SK-N-SH (cell line): ENCODE data around the gene SELENOM. TPM values are rescaled to one million over a fixed set of nuclear protein-coding genes. Genes with fewer than 3 reads are reported as not detected.

Experiments used
- CTCF ChIA-PET: fragments of 300-600, 350-600 bp; formaldehyde crosslinking; extraction: SDS; loops from one replicate; lab custom pipeline; 2021; lab: Yijun Ruan, JAX
- POLR2A ChIA-PET: fragments of 350-600 bp; sonication (Branson Sonifier 250); formaldehyde crosslinking; extraction: SDS; loops from one replicate; lab custom pipeline; 2020; ENCODE audit warnings: antibody characterized with exemption, inconsistent platforms; lab: Yijun Ruan, JAX
- DNase-seq: peaks from one replicate; pipeline ENCODE4 v3.0.0; 2012
- H2AFZ ChIP-seq: fragments of 200-600 bp; sonication (generic); 2 replicates; pipeline ENCODE4 v1.8.1; 2016; ENCODE audit warnings: antibody characterized with exemption, mild to moderate bottlenecking, low read depth
- H3F3A ChIP-seq: fragments of 200-600 bp; sonication (generic); replicated peaks from 2 replicates; pipeline ENCODE3; 2016; ENCODE audit warnings: antibody characterized with exemption, mild to moderate bottlenecking; ENCODE audit not compliant: insufficient read depth
- H3K27ac ChIP-seq, 2 experiments: fragments of 200-500 bp in 1 of 2; fragments of 200-600 bp in 1 of 2; sonication (Bioruptor generic) in 1 of 2; sonication (generic), shearing (Covaris generic) in 1 of 2; 2 replicates each; pipeline versions ENCODE4 v1.5.1 to v1.6.1; 2014 to 2016; ENCODE audit warnings: low read depth in 2 of 2, inconsistent platforms in 1 of 2, low read length in 1 of 2, mild to moderate bottlenecking in 1 of 2, mixed read lengths in 1 of 2
- H3K27me3 ChIP-seq: fragments of 200-600 bp; sonication (generic), shearing (Covaris generic); 2 replicates; pipeline ENCODE4 v1.6.1; 2016; ENCODE audit warnings: mixed run types; ENCODE audit not compliant: insufficient read depth
- H3K36me3 ChIP-seq, 2 experiments: fragments of 200-500 bp in 1 of 2; fragments of 200-600 bp in 1 of 2; sonication (Bioruptor generic) in 1 of 2; sonication (generic) in 1 of 2; replicated peaks in 1 of 2; 2 replicates each; pipeline versions ENCODE3 to v1.5.1; 2014 to 2016; ENCODE audit warnings: low read length in 1 of 2, mild to moderate bottlenecking in 1 of 2; ENCODE audit not compliant: insufficient read depth in 2 of 2, control insufficient read depth in 1 of 2
- H3K4me1 ChIP-seq, 2 experiments: fragments of 200-500 bp in 1 of 2; fragments of 200-600 bp in 1 of 2; sonication (Bioruptor generic) in 1 of 2; sonication (generic), shearing (Covaris generic) in 1 of 2; 2 replicates each; pipeline versions ENCODE4 v1.5.1 to v1.6.1; 2014 to 2016; ENCODE audit warnings: low read depth in 1 of 2, low read length in 1 of 2, mixed run types in 1 of 2; ENCODE audit not compliant: insufficient read depth in 2 of 2, control insufficient read depth in 1 of 2
- H3K4me2 ChIP-seq: fragments of 200-600 bp; sonication (generic), shearing (Covaris generic); 2 replicates; pipeline ENCODE4 v1.6.1; 2017; ENCODE audit warnings: mixed run types
- H3K4me3 ChIP-seq, 2 experiments: fragments of 200-500 bp in 1 of 2; fragments of 200-600 bp in 1 of 2; sonication (Bioruptor generic) in 1 of 2; sonication (generic), shearing (Covaris generic) in 1 of 2; 2 replicates each; pipeline versions ENCODE4 v1.5.1 to v1.8.1; 2014 to 2016; ENCODE audit warnings: low read depth in 2 of 2, inconsistent platforms in 1 of 2, low read length in 1 of 2, mild to moderate bottlenecking in 1 of 2, mixed read lengths in 1 of 2, moderate library complexity in 1 of 2
- H3K79me2 ChIP-seq: fragments of 200-600 bp; sonication (generic); 2 replicates; pipeline ENCODE4 v1.8.1; 2017; ENCODE audit warnings: mild to moderate bottlenecking; ENCODE audit not compliant: insufficient read depth
- H3K9ac ChIP-seq: fragments of 200-600 bp; sonication (generic); 2 replicates; pipeline ENCODE4 v1.6.1; 2017; ENCODE audit warnings: mixed run types
- H3K9me2 ChIP-seq: fragments of 200-600 bp; sonication (generic); 2 replicates; pipeline ENCODE4 v1.6.1; 2017; ENCODE audit warnings: mixed run types
- H3K9me3 ChIP-seq: fragments of 200-600 bp; sonication (generic); 2 replicates; pipeline ENCODE4 v1.6.1; 2017; ENCODE audit warnings: mixed run types, mild to moderate bottlenecking, moderate library complexity
- H4K20me1 ChIP-seq: fragments of 200-600 bp; sonication (generic); 2 replicates; pipeline ENCODE4 v1.6.1; 2017; ENCODE audit warnings: mild to moderate bottlenecking, mixed run types; ENCODE audit not compliant: insufficient read depth
- EZH2phosphoT487 ChIP-seq: fragments of 200-600 bp; sonication (generic); IDR thresholded peaks from 2 replicates; pipeline ENCODE4 v1.6.1; 2017; ENCODE audit warnings: low read depth, mixed run types, mild to moderate bottlenecking, antibody characterized with exemption, moderate library complexity, borderline replicate concordance
- MEF2A ChIP-seq: IDR thresholded peaks from 2 replicates; pipeline ENCODE4 v1.4.0; 2012; ENCODE audit warnings: low read depth, borderline replicate concordance
- MXI1 ChIP-seq: IDR thresholded peaks from 2 replicates; pipeline ENCODE4 v1.6.1; 2012; ENCODE audit warnings: mild to moderate bottlenecking, low read depth, low read length, improper control_type of control experiment
- NFIC ChIP-seq: IDR thresholded peaks from 2 replicates; pipeline ENCODE4 v1.4.0; 2012; ENCODE audit warnings: borderline replicate concordance
- RXRA ChIP-seq: IDR thresholded peaks from 2 replicates; pipeline ENCODE4 v1.4.0; 2012; ENCODE audit warnings: low read depth, mild to moderate bottlenecking, borderline replicate concordance
- WGBS: methylation state at CpG from one replicate; pipeline ENCODE4 v1.1.6; 2017; ENCODE audit warnings: low lambda C conversion rate; 5-methylcytosine and 5-hydroxymethylcytosine counted together
- polyA plus RNA-seq, 3 experiments: library from polyadenylated mRNA; depleted of rRNA; stranded (reverse); fragments of >200 nt; gene quantifications; 2 replicates each; pipeline ENCODE4 v1.2.3, GENCODE V29; 2012
- TF ChIP-seq, protein P1 (sequence below): fragments of 200-600 bp; sonication (generic); IDR thresholded peaks from 2 replicates; pipeline ENCODE4 v1.6.1; 2017; ENCODE audit warnings: antibody characterized with exemption, mild to moderate bottlenecking, moderate library complexity
- TF ChIP-seq, protein P2 (sequence below): IDR thresholded peaks from 2 replicates; pipeline ENCODE4 v1.4.0; 2012; ENCODE audit warnings: low read depth, borderline replicate concordance
- TF ChIP-seq, protein P3 (sequence below): fragments of 150-350 bp; IDR thresholded peaks from 2 replicates; pipeline ENCODE4 v1.6.1; 2016; ENCODE audit warnings: mild to moderate bottlenecking, low read depth, low read length
- TF ChIP-seq, protein P4 (sequence below): IDR thresholded peaks from 2 replicates; pipeline ENCODE4; 2012

The SELENOM gene
- polyA plus RNA-seq, 1 of the 3 experiments (the other 2 are of a cell fraction): 117 TPM

DNA sequence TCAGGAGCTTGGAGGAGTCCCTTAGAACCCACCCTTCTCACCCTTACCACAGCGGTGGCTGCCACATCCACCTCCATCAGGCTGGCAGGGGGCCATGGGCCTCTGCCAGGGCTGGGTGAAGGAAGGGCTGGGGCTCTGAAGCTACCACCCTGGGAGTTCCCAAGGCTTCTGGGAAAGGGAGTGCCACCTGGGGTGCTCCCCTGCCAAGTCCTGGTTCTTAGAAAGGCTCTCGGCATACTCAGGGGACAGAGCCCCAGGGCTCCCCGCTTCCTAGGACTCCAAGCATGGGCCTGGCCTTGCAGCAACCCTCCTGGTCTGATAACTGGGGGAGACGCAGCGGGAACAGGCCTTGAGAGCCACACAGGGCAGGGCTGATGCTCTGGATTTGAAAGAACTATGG lies 33.4 kb upstream of the SELENOM start (continued):
- TF ChIP-seq, protein P1, sequence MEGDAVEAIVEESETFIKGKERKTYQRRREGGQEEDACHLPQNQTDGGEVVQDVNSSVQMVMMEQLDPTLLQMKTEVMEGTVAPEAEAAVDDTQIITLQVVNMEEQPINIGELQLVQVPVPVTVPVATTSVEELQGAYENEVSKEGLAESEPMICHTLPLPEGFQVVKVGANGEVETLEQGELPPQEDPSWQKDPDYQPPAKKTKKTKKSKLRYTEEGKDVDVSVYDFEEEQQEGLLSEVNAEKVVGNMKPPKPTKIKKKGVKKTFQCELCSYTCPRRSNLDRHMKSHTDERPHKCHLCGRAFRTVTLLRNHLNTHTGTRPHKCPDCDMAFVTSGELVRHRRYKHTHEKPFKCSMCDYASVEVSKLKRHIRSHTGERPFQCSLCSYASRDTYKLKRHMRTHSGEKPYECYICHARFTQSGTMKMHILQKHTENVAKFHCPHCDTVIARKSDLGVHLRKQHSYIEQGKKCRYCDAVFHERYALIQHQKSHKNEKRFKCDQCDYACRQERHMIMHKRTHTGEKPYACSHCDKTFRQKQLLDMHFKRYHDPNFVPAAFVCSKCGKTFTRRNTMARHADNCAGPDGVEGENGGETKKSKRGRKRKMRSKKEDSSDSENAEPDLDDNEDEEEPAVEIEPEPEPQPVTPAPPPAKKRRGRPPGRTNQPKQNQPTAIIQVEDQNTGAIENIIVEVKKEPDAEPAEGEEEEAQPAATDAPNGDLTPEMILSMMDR: no peak
- TF ChIP-seq MEF2A (no peak), MXI1 (no peak), NFIC (no peak), RXRA (no peak), EZH2phosphoT487 (no peak)
- TF ChIP-seq, protein P2, sequence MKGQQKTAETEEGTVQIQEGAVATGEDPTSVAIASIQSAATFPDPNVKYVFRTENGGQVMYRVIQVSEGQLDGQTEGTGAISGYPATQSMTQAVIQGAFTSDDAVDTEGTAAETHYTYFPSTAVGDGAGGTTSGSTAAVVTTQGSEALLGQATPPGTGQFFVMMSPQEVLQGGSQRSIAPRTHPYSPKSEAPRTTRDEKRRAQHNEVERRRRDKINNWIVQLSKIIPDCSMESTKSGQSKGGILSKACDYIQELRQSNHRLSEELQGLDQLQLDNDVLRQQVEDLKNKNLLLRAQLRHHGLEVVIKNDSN: no peak

DNA sequence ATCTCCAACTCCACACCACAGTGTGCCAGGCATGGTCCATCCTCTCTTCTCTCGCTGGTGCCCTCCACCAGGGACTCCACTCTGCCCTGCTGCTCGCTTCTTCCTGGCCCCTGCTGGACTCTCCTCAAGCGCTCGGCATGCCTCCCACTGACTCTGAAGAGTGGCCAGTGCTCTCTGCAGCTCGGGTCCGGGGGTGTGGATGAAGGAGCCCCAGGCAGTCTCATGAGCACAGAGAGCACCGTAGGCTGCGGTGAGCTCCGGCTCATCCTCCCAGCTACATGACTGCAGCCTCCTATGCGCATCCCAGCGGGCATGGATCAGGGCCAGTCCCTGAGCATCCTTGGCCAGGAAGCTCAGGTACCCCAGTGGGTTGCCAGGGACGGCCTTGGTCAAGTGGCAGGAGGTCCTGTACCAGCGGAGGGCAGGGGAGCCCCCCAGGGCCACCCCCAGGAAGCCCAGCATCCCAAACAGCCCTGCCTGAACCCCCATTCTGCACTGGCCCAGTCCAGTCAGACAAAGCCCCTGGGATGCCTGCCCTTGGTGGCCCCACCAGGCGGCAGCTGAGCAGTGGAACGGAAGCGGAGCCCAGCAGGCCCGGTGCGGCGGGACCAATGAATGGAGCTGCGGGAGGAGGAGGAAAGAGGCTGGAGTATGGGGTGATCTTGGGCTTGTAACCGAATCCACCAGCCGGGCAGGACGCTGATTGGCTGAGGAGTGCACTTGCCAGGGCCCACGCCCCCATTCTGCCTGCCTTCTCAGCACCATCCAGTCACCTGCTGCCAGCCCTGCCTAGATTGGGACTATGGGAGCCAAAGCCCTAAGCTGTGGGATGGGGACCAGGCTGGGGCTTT lies 32.7 kb upstream of the SELENOM start, which contains the start of gene PLA2G3:
TSS of gene PLA2G3 (minus strand) at position 643 of the 851 bp plus-strand sequence. CDS start at position 489, 154 bp downstream.
- H2AFZ ChIP-seq: no peak within 1 kb of the TSS
- CTCF ChIA-PET: interaction anchor here (1.0 to 5.0 kb wide), 7 partner anchors 8 to 71 kb away, joined by 3 to 22 read pairs (median 6); partner anchors contain the start of gene SELENOM
- DNase-seq: peak; percentile 23
- H3K9me3 ChIP-seq: no peaks in the 10 kb centered on the region
- H3K4me1 ChIP-seq: peaks cover 0 to 32% of the 10 kb centered on the region in 2 experiments; a peak in 2 of 4 replicates
- no peak within 1 kb of the TSS for H3K4me2 ChIP-seq
- WGBS: 87% methylated on average over 15 of the region's 24 CpGs
- no peak for TF ChIP-seq EZH2phosphoT487
- TF ChIP-seq, protein P3, sequence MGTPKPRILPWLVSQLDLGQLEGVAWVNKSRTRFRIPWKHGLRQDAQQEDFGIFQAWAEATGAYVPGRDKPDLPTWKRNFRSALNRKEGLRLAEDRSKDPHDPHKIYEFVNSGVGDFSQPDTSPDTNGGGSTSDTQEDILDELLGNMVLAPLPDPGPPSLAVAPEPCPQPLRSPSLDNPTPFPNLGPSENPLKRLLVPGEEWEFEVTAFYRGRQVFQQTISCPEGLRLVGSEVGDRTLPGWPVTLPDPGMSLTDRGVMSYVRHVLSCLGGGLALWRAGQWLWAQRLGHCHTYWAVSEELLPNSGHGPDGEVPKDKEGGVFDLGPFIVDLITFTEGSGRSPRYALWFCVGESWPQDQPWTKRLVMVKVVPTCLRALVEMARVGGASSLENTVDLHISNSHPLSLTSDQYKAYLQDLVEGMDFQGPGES: no peak
- TF ChIP-seq, protein P4, sequence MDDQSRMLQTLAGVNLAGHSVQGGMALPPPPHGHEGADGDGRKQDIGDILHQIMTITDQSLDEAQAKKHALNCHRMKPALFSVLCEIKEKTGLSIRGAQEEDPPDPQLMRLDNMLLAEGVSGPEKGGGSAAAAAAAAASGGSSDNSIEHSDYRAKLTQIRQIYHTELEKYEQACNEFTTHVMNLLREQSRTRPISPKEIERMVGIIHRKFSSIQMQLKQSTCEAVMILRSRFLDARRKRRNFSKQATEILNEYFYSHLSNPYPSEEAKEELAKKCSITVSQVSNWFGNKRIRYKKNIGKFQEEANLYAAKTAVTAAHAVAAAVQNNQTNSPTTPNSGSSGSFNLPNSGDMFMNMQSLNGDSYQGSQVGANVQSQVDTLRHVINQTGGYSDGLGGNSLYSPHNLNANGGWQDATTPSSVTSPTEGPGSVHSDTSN: no peak
- no peak within 1 kb of the TSS for H3K4me3 ChIP-seq
- no peak within 1 kb of the TSS for H3K9ac ChIP-seq
- no peaks in the 10 kb centered on the region for H3F3A ChIP-seq
- peaks cover 4% of the 10 kb centered on the region; the same call in 1 of the 2 replicates for H3K27me3 ChIP-seq
- H3K27ac ChIP-seq: no peak within 1 kb of the TSS
- H3K36me3 ChIP-seq: no peaks in the 10 kb centered on the region
- H3K79me2 ChIP-seq: no peaks in the 10 kb centered on the region
- H4K20me1 ChIP-seq: no peaks in the 10 kb centered on the region
- POLR2A ChIA-PET: no interaction called here
- no peaks in the 10 kb centered on the region for H3K9me2 ChIP-seq
